OCI-LY1 (cell line): ENCODE measurements around the gene PSME1.

Source experiments
- H2AFZ ChIP-seq: fragments of 200-600 bp; sonication (generic), shearing (Covaris generic); 2 replicates; pipeline ENCODE4 v1.6.0; 2014; ENCODE audit warnings: antibody characterized with exemption, mild to moderate bottlenecking, low read length
- H3F3A ChIP-seq: fragments of 200-600 bp; sonication (generic), shearing (Covaris generic); 2 replicates; pipeline ENCODE4 v1.6.0; 2014; ENCODE audit warnings: mild to moderate bottlenecking, antibody characterized with exemption, low read length, moderate library complexity; ENCODE audit not compliant: insufficient read depth
- H3K27ac ChIP-seq: fragments of 200-600 bp; sonication (generic); 2 replicates; pipeline ENCODE4 v1.5.1; 2014; ENCODE audit warnings: low read length, mixed run types, mild to moderate bottlenecking, low read depth; ENCODE audit not compliant: poor library complexity, severe bottlenecking
- H3K27me3 ChIP-seq: fragments of 200-600 bp; sonication (generic); 2 replicates; pipeline ENCODE4 v1.6.0; 2014; ENCODE audit warnings: antibody characterized with exemption, mild to moderate bottlenecking, low read length, moderate library complexity; ENCODE audit not compliant: insufficient read depth
- H3K36me3 ChIP-seq: fragments of 200-600 bp; sonication (generic); 2 replicates; pipeline ENCODE4 v1.6.1; 2014; ENCODE audit warnings: mild to moderate bottlenecking, antibody characterized with exemption, low read length, moderate library complexity, mixed read lengths; ENCODE audit not compliant: insufficient read depth
- H3K4me1 ChIP-seq: fragments of 200-600 bp; sonication (generic); 2 replicates; pipeline ENCODE4 v1.5.1; 2014; ENCODE audit warnings: mild to moderate bottlenecking, low read length, moderate library complexity; ENCODE audit not compliant: insufficient read depth, severe bottlenecking
- H3K4me2 ChIP-seq: fragments of 200-600 bp; sonication (generic), shearing (Covaris generic); 2 replicates; pipeline ENCODE4 v1.6.1; 2014; ENCODE audit warnings: low read length
- H3K4me3 ChIP-seq: fragments of 200-600 bp; sonication (generic); 2 replicates; pipeline ENCODE4 v1.5.1; 2014; ENCODE audit warnings: low read length, low read depth, mild to moderate bottlenecking, mixed read lengths; ENCODE audit not compliant: poor library complexity, severe bottlenecking
- H3K79me2 ChIP-seq: fragments of 200-600 bp; shearing (Covaris generic); 2 replicates; pipeline ENCODE4 v1.6.1; 2016; ENCODE audit warnings: mixed run types, low read length, mixed read lengths; ENCODE audit not compliant: insufficient read depth
- H3K9ac ChIP-seq: fragments of 200-600 bp; sonication (generic), shearing (Covaris generic); 2 replicates; pipeline ENCODE4 v1.6.1; 2014; ENCODE audit warnings: mild to moderate bottlenecking, low read length, mixed read lengths
- H3K9me2 ChIP-seq: fragments of 200-600 bp; sonication (generic), shearing (Covaris generic); 2 replicates; pipeline ENCODE4 v1.6.1; 2014; ENCODE audit warnings: low read depth, mild to moderate bottlenecking, low read length, mixed read lengths
- H3K9me3 ChIP-seq: fragments of 200-600 bp; shearing (Covaris generic); 2 replicates; pipeline ENCODE4 v1.6.1; 2014; ENCODE audit warnings: low read length, mixed read lengths
- H4K20me1 ChIP-seq: fragments of 200-600 bp; sonication (generic), shearing (Covaris generic); 2 replicates; pipeline ENCODE4 v1.6.0; 2016; ENCODE audit warnings: mild to moderate bottlenecking, low read length; ENCODE audit not compliant: insufficient read depth
- EZH2 ChIP-seq: fragments of 200-600 bp; sonication (generic), shearing (Covaris generic); IDR thresholded peaks from 2 replicates; pipeline ENCODE4 v1.8.0; 2017; ENCODE audit warnings: borderline replicate concordance, mixed run types, mild to moderate bottlenecking, antibody characterized with exemption, low read length, moderate library complexity, mixed read lengths
- TF ChIP-seq, protein P1 (sequence below): fragments of 200-600 bp; sonication (generic), shearing (Covaris generic); IDR thresholded peaks from 2 replicates; pipeline ENCODE4 v1.5.1; 2017; ENCODE audit warnings: mild to moderate bottlenecking, antibody characterized with exemption, low read length, moderate library complexity, mixed read lengths

The PSME1 gene

GRCh38 chr14:24095271-24096068 lies 40.5 kb upstream of the PSME1 start:
- H3F3A ChIP-seq, result no peaks in the 10 kb centered on the region
- peaks cover 19% of the 10 kb centered on the region for H3K4me1 ChIP-seq
- no peaks in the 10 kb centered on the region for H3K27me3 ChIP-seq
- no peak for TF ChIP-seq EZH2
- TF ChIP-seq, protein P1, sequence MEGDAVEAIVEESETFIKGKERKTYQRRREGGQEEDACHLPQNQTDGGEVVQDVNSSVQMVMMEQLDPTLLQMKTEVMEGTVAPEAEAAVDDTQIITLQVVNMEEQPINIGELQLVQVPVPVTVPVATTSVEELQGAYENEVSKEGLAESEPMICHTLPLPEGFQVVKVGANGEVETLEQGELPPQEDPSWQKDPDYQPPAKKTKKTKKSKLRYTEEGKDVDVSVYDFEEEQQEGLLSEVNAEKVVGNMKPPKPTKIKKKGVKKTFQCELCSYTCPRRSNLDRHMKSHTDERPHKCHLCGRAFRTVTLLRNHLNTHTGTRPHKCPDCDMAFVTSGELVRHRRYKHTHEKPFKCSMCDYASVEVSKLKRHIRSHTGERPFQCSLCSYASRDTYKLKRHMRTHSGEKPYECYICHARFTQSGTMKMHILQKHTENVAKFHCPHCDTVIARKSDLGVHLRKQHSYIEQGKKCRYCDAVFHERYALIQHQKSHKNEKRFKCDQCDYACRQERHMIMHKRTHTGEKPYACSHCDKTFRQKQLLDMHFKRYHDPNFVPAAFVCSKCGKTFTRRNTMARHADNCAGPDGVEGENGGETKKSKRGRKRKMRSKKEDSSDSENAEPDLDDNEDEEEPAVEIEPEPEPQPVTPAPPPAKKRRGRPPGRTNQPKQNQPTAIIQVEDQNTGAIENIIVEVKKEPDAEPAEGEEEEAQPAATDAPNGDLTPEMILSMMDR, result no peak
- peaks cover 11% of the 10 kb centered on the region; the same call in 1 of the 2 replicates for H3K36me3 ChIP-seq
- no peaks in the 10 kb centered on the region for H4K20me1 ChIP-seq
- no peaks in the 10 kb centered on the region for H3K9me3 ChIP-seq
- H2AFZ ChIP-seq, result no peak overlapping the region
- peak overlapping the region; percentile 77 for H3K4me3 ChIP-seq
- peak overlapping the region; percentile 86 for H3K27ac ChIP-seq
- peak overlapping the region; percentile 92 for H3K9ac ChIP-seq
- H3K4me2 ChIP-seq, result peak overlapping the region; percentile 95
- no peaks in the 10 kb centered on the region for H3K9me2 ChIP-seq
- no peaks in the 10 kb centered on the region for H3K79me2 ChIP-seq

DNA sequence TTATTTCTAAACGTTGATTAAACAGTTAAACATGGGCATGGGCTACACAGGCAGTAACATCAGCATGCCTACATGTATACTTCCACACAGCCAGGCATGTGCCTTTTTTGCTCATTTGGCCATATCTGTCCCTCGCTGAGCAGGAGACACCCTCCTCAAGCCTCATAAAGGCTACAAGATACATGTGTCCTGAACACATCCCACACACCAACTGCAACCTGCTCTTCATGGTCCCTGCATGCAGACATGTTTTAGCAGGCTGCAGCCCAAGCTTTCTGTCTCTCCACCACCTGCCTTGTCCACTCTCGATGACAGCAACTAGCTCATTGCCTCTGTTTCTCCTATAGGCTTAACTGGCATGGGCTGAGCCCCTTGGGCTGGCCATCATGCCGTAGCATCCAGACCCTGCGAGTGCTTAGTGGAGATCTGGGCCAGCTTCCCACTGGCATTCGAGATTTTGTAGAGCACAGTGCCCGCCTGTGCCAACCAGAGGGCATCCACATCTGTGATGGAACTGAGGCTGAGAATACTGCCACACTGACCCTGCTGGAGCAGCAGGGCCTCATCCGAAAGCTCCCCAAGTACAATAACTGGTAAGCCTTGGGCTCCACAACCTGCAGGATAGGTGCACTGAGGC lies 39.3 kb upstream of the PSME1 start:
- H3K36me3 ChIP-seq, result peaks cover 11% of the 10 kb centered on the region; the same call in 1 of the 2 replicates
- no peaks in the 10 kb centered on the region for H3K9me3 ChIP-seq
- TF ChIP-seq, protein P1, result no peak
- no peak for TF ChIP-seq EZH2
- peaks cover 19% of the 10 kb centered on the region for H3K4me1 ChIP-seq
- H4K20me1 ChIP-seq, result no peaks in the 10 kb centered on the region
- no peak overlapping the region for H3K4me3 ChIP-seq
- H3K9me2 ChIP-seq, result no peaks in the 10 kb centered on the region
- H3K27me3 ChIP-seq, result no peaks in the 10 kb centered on the region
- H3F3A ChIP-seq, result no peaks in the 10 kb centered on the region
- H3K79me2 ChIP-seq, result no peaks in the 10 kb centered on the region
- no peak overlapping the region for H3K4me2 ChIP-seq
- no peak overlapping the region for H2AFZ ChIP-seq
- H3K9ac ChIP-seq, result no peak overlapping the region
- no peak overlapping the region for H3K27ac ChIP-seq

DNA sequence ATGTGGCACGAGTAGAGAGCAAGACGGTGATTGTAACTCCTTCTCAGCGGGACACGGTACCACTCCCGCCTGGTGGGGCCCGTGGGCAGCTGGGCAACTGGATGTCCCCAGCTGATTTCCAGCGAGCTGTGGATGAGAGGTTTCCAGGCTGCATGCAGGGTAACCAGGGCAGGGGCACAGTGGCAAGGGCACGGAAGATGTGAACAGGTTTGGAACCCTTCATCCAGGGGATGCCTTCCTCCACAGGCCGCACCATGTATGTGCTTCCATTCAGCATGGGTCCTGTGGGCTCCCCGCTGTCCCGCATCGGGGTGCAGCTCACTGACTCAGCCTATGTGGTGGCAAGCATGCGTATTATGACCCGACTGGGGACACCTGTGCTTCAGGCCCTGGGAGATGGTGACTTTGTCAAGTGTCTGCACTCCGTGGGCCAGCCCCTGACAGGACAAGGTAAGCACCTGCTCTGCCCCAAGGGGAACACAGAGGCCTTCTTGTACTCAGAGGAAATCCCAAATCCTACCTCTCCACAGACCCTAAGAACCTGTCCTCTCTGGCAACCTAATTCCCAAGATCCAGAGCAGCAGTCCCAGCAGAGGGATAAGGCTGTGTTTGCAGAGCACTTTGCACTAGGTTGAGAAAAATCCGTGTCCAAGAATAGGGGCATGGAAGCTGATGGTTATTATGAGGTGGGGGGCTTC lies 37.6 kb upstream of the PSME1 start:
- Histone ChIP-seq H3K9ac (no peak overlapping the region), H4K20me1 (no peaks in the 10 kb centered on the region), H3K79me2 (no peaks in the 10 kb centered on the region), H3K4me2 (no peak overlapping the region), H3F3A (no peaks in the 10 kb centered on the region), H3K9me3 (no peaks in the 10 kb centered on the region), H2AFZ (no peak overlapping the region), H3K4me1 (peaks cover 19% of the 10 kb centered on the region), H3K27ac (no peak overlapping the region), H3K9me2 (no peaks in the 10 kb centered on the region), H3K27me3 (no peaks in the 10 kb centered on the region), H3K4me3 (no peak overlapping the region), H3K36me3 (peaks cover 20% of the 10 kb centered on the region)
- TF ChIP-seq, protein P1, result no peak
